Loucy (cell line): ENCODE data around the gene PSPN.

Source experiments
- CTCF ChIP-seq: fragments of 200-600 bp; sonication (generic); conservative IDR thresholded peaks from 2 replicates; pipeline ENCODE4 v1.5.1; 2014; ENCODE audit warnings: mild to moderate bottlenecking, antibody characterized with exemption, low read length
- EZH2phosphoT487 ChIP-seq: fragments of 200-600 bp; IDR thresholded peaks from 2 replicates; pipeline ENCODE4 v1.6.1; 2018; ENCODE audit warnings: antibody characterized with exemption, mild to moderate bottlenecking, moderate library complexity, borderline replicate concordance

- TF ChIP-seq CTCF (no peak), EZH2phosphoT487 (no peak)
These were observed 45.6 kb upstream of the PSPN start for GRCh38 chr19:6421075-6422014.
